GM21737 (cell line): ENCODE measurements around the gene LTBP3.
"Not testable (repeated sequence)": the region's sequence is repeated elsewhere in the genome, so short reads cannot be mapped to it uniquely, and the experiment has no call there.

Source experiments
- ATAC-seq: cut with Tn5 transposase; IDR thresholded peaks from one replicate; pipeline ENCODE4 v1.9.1; 2021; ENCODE audit warnings: mild to moderate bottlenecking, moderate library complexity; ENCODE audit not compliant: unreplicated experiment

LTBP3 gene

GRCh38 chr11:65572356-65573051, 14.3 kb upstream of the LTBP3 start, which contains the start of gene FAM89B:
TSS of gene FAM89B (plus strand) at chr11:65572538. CDS start at chr11:65572670, 132 bp downstream.
- ATAC-seq: no peak

DNA sequence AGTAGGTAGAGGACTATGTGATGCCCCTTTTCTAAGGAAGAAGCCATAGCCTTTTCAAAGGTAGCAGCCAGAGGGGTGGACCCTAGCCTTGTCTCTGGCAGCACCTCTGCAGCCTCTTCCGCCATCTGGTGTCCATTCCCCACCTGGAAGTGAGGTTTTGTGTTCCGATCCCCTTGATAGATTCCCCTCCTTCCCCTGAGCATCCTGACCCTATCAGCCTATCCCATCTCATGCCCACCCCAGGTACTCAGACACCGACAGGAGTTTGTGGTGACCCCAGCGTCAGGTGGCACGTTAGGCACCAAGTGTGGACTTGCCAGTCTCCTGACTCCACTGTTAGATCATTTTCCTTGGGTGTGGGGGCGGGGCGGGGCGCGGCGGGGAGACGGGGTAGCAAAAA, 13.8 kb upstream of the LTBP3 start:
- no peak for ATAC-seq

GRCh38 chr11:65571420-65571819, 13.3 kb upstream of the LTBP3 start:
- no peak for ATAC-seq

- ATAC-seq: peak; percentile 60
These were observed 12.1 kb upstream of the LTBP3 start, which contains the start of gene ZNRD2 for GRCh38 chr11:65569973-65570918. TSS of gene ZNRD2 (plus strand) at chr11:65570477. CDS start at chr11:65570492, 15 bp downstream.

GRCh38 chr11:65569164-65569972, 11.2 kb upstream of the LTBP3 start:
- peak; percentile 2 for ATAC-seq

- no peak for ATAC-seq
These were observed 7.7 kb upstream of the LTBP3 start for GRCh38 chr11:65565624-65566453.

GRCh38 chr11:65564879-65565559, 6.9 kb upstream of the LTBP3 start:
- ATAC-seq: not testable (repeated sequence)

DNA sequence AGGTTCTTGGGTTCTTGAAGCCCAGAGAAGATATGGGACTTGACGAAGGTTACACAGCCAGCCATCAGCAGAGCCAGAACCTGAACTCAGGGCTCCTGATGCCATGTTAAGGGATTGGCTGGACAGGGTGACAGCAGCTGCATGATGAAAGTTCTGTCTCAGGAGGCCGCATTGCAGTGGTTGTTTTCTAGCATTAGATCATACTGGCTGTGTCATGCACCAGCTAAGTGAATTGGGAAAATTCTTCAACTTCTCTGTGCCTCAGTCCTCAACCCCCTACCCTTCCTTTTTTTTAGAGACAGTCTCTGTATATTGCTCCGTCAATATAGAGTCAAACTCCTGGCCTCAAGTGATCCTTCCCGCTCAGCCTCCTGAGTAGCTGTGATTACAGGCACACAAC, 5.4 kb upstream of the LTBP3 start:
- ATAC-seq: no peak

DNA sequence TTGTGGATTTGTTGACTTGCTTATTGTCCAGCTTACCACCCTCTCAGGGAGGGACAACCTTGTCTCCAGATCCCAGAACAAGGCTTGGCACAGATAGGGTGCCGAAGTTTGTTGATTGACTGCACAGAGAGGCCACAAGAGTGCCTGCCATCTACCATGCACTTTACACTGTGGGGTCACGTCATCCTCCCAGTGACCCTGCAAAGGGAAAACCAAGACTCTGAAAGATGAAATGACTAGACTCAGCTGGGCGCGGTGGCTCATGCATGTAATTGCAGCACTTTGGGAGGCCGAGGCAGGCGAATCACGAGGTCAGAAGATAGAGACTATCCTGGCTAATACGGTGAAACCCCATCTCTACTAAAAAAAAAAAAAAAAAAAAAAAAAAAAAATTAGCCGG, 4.6 kb upstream of the LTBP3 start:
- no peak for ATAC-seq

- ATAC-seq: no peak
These were observed 3.9 kb upstream of the LTBP3 start for GRCh38 chr11:65562020-65562419.

- no peak for ATAC-seq
These were observed 2.6 kb upstream of the LTBP3 start for GRCh38 chr11:65560555-65561418.

DNA sequence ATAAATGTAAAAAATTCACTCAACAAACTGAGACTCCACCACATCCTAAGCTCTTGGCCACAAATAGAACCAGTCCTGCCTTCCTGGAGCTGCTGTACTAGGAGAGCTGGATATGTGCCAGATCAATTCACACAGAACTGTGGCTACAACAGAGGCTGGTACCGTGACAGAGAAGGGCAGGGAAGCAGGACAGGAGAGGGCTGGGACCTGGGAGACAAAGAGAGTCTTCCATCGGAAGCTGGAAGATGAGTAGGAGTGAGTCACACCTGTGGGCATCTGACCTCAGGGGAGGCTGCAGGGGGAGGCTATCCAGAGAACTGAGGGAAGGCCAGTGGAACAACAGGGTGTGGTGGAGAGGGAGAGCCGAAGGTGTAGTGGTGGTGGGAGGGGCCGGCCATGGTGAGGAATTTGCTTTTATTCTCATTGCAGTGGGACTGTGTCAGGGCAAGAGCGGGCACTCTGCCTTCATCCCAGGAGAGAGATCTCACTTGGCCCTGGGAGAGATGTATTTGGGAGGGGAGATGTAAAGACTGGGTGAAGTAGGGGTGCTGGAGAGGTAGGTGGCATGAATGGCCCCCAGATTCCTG, 1.9 kb upstream of the LTBP3 start:
- no peak for ATAC-seq

GRCh38 chr11:65559535-65559934, 1.4 kb upstream of the LTBP3 start:
- ATAC-seq: no peak

- ATAC-seq: no peak
These were observed 861 bp upstream of the LTBP3 start for GRCh38 chr11:65558930-65559509.

DNA sequence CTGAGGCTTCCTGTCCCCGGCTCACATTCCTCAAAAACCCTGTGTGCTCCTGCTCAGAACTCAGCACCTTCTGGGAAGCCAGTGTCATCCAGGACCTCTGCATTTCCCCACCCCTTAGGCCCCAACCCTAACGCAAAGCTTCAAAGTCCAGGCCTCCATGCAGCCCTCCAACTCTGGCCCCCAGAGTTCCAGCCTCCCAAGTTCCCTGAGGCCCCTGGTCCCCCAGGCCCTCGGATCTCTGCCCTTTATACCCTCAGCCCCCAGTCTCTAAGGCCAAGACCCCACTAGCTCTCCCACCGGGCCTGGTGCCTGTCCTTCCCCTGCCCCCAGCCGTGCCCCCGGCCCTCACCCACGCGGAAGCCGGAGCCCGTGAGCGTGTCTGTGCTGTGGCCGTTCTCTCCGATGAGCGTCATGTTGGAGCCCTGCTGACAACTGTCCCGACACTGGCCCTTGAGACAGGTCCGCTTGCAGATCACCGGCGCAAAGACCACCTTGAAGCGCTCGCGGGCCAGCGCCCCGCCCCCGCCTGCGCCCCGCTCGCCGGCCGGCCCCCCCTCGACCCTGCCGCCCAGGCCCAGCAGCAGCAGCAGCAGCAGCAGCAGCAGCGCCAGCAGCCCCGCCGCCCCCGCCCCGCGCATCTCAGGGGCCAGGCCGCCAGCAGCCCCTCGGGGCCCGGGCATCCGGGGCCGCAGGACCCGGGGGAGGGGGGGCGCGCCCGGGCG, 718 bp downstream of the LTBP3 start:
- ATAC-seq: no peak

DNA sequence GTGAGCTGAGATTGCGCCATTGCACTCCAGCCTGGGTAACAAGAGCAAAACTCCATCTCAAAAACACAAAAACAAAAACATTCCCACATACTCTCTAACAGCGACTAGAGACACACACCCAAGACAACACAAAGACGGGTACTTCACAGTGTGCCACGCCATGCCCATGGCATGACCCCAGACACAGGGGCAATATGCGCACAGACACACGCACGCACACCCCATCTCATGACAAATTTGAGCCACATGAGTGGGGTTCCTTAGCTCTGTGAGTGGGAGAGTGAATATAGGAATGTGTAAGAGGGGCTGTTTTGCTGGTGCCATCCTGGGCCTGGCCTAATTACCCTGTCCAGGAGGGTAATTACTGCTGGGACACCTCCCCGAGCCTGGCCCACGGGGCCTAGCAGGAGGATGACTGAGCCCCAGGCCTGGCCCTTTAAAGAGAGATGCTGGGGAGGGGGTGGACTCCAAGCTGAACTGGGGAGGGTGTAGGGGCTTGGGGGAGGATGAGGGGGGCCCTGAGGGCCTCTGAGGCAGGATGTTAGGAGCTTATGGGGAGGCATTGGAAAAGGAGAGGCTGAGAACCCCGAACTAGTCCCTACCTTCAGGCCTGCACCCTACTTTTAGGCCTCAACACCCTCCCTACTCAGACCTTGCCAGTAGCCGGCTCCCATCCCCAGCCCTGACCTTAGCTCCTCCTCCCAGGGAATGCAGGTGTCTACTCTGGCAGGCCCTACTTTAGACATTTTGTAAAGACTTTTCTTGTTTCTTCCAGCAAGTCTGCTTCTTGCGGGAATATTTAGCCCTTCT, 1.5 kb downstream of the LTBP3 start:
- no peak for ATAC-seq
